Hepatocyte (in vitro differentiated cells): Measurements from ENCODE around the gene POU4F3. TPM values are rescaled to one million over a fixed set of nuclear protein-coding genes. Genes with fewer than 3 reads are reported as not detected.

Experiments
- DNase-seq: peaks from one replicate; pipeline ENCODE4 v3.0.0-alpha.2; 2016; ENCODE audit warnings: low spot score
- H2AFZ ChIP-seq: fragments of 200-600 bp; sonication (generic); 2 replicates; pipeline ENCODE4 v1.6.0; 2016; ENCODE audit warnings: antibody characterized with exemption, mild to moderate bottlenecking
- H3K27ac ChIP-seq: fragments of 200-600 bp; sonication (generic); 2 replicates; pipeline ENCODE4 v1.5.1; 2016; ENCODE audit warnings: mild to moderate bottlenecking
- H3K27me3 ChIP-seq: fragments of 200-600 bp; sonication (generic); 2 replicates; pipeline ENCODE4 v1.6.1; 2016
- H3K36me3 ChIP-seq: fragments of 200-600 bp; sonication (generic); replicated peaks from 2 replicates; pipeline ENCODE4 v1.5.1; 2016; ENCODE audit warnings: low read depth; ENCODE audit not compliant: insufficient read depth
- H3K4me1 ChIP-seq: fragments of 200-600 bp; sonication (generic); 2 replicates; pipeline ENCODE4 v1.5.1; 2016; ENCODE audit warnings: mild to moderate bottlenecking, moderate library complexity; ENCODE audit not compliant: insufficient read depth
- H3K4me2 ChIP-seq: fragments of 200-600 bp; sonication (generic); 2 replicates; pipeline ENCODE4 v1.6.0; 2016
- H3K4me3 ChIP-seq: fragments of 200-600 bp; sonication (generic); 2 replicates; pipeline ENCODE4 v1.5.1; 2016; ENCODE audit warnings: mild to moderate bottlenecking
- H3K79me2 ChIP-seq: fragments of 200-600 bp; sonication (generic); 2 replicates; pipeline ENCODE4 v1.6.0; 2017; ENCODE audit warnings: mild to moderate bottlenecking
- H3K9me2 ChIP-seq: fragments of 200-600 bp; sonication (generic); replicated peaks from 2 replicates; pipeline ENCODE4 v1.6.0; 2017; ENCODE audit warnings: mild to moderate bottlenecking; ENCODE audit not compliant: insufficient read depth
- H3K9me3 ChIP-seq: fragments of 200-600 bp; sonication (generic); 2 replicates; pipeline ENCODE4 v1.5.1; 2016; ENCODE audit warnings: low read depth, mild to moderate bottlenecking
- H4K20me1 ChIP-seq: fragments of 200-600 bp; sonication (generic); 2 replicates; pipeline ENCODE4 v1.6.0; 2016; ENCODE audit warnings: mild to moderate bottlenecking; ENCODE audit not compliant: insufficient read depth, poor library complexity, severe bottlenecking
- CTCF ChIP-seq: fragments of 200-600 bp; sonication (generic); IDR thresholded peaks from 2 replicates; pipeline ENCODE4 v1.5.1; 2016; ENCODE audit warnings: antibody characterized with exemption, mild to moderate bottlenecking; ENCODE audit not compliant: poor library complexity
- EZH2phosphoT487 ChIP-seq: fragments of 200-600 bp; sonication (generic); IDR thresholded peaks from one replicate; pipeline ENCODE4 v1.6.1; 2018; ENCODE audit warnings: antibody characterized with exemption, mild to moderate bottlenecking, low read depth, moderate library complexity; ENCODE audit not compliant: unreplicated experiment, severe bottlenecking
- WGBS: methylation state at CpG from one replicate; pipeline ENCODE4 v1.1.6; 2016; ENCODE audit warnings: low lambda C conversion rate; ENCODE audit errors: missing lambda C conversion rate; 5-methylcytosine and 5-hydroxymethylcytosine counted together
- polyA plus RNA-seq: library from polyadenylated mRNA; unstranded; fragments of >200 nt; fragmentation: Nextera tagmentation; extraction: Ambion mirVana; gene quantifications from 2 replicates; pipeline ENCODE4 v1.2.1, GENCODE V29; 2016
- total RNA-seq: library from RNA; depleted of rRNA; stranded (reverse); fragments of >200 nt; gene quantifications from 2 replicates; pipeline ENCODE4 v1.2.3, GENCODE V29; 2014

The POU4F3 gene
- total and polyA plus RNA-seq, 2 experiments from 2014 or later, result not detected

GRCh38 chr5:146390469-146390868 is 51.8 kb downstream of the POU4F3 start:
- WGBS, result 30% methylated on average over 2 of the region's 2 CpGs
- Histone ChIP-seq H3K27ac (no peak overlapping the region), H3K36me3 (no peaks in the 10 kb centered on the region), H2AFZ (no peak overlapping the region), H3K9me2 (no peaks in the 10 kb centered on the region), H4K20me1 (no peaks in the 10 kb centered on the region), H3K4me3 (no peak overlapping the region), H3K79me2 (no peaks in the 10 kb centered on the region), H3K9me3 (no peaks in the 10 kb centered on the region), H3K4me1 (no peaks in the 10 kb centered on the region), H3K27me3 (peaks cover 50% of the 10 kb centered on the region), H3K4me2 (no peak overlapping the region)
- no peak for TF ChIP-seq EZH2phosphoT487
- peak; percentile 10 for TF ChIP-seq CTCF
- no peak for DNase-seq

Other genes starting within 250 kb of the POU4F3 start
- gene PLAC8L1, start 233.3 kb upstream of the POU4F3 start, total RNA-seq, result 1.5 TPM in 1 of 2 replicates, not detected in the other
- 0.52 and 1.1 TPM in 2 replicates for gene PLAC8L1, start 233.3 kb upstream of the POU4F3 start, polyA plus RNA-seq
- 69.5 and 71.2 TPM in 2 replicates for gene LARS1, start 156.2 kb upstream of the POU4F3 start, total RNA-seq
- 64.3 and 78.6 TPM in 2 replicates for gene LARS1, start 156.2 kb upstream of the POU4F3 start, polyA plus RNA-seq
- gene RBM27, start 135.2 kb upstream of the POU4F3 start, total RNA-seq, result 17.5 and 28.8 TPM in 2 replicates
- 3.0 TPM in 2 replicates for gene RBM27, start 135.2 kb upstream of the POU4F3 start, polyA plus RNA-seq
- 56.8 and 68.1 TPM in 2 replicates for gene TCERG1, start 108.5 kb downstream of the POU4F3 start, total RNA-seq
- gene TCERG1, start 108.5 kb downstream of the POU4F3 start, polyA plus RNA-seq, result 49.3 and 57.9 TPM in 2 replicates
- 0.03 TPM in 1 of 2 replicates, not detected in the other for gene GPR151, start 177.4 kb downstream of the POU4F3 start, total RNA-seq
- not detected in 2 replicates for gene GPR151, start 177.4 kb downstream of the POU4F3 start, polyA plus RNA-seq